Ovary (tissue), 3 donors: Measurements from ENCODE around the gene NABP1.

ENCODE experiments used
- POLR2A ChIP-seq: fragments of 450-650 bp; IDR thresholded peaks from one replicate; pipeline ENCODE4 v1.6.1; 2017; ENCODE audit warnings: antibody characterized with exemption, mild to moderate bottlenecking, moderate library complexity
- TF ChIP-seq, protein P1 (sequence below), 3 donors: fragments of 450-650 bp in 2 of 3; fragments of 200-600 bp in 1 of 3; IDR thresholded peaks; one replicate each; pipeline versions ENCODE4 v1.5.1 to v1.8.0; 2016 to 2022; ENCODE audit warnings: antibody characterized with exemption in 3 of 3, mild to moderate bottlenecking in 1 of 3
- donor health status: DM: no; HTN: no; CAD: no.

GRCh38 chr2:191638802-191639172, 39.1 kb upstream of the NABP1 start:
- TF ChIP-seq, protein P1, sequence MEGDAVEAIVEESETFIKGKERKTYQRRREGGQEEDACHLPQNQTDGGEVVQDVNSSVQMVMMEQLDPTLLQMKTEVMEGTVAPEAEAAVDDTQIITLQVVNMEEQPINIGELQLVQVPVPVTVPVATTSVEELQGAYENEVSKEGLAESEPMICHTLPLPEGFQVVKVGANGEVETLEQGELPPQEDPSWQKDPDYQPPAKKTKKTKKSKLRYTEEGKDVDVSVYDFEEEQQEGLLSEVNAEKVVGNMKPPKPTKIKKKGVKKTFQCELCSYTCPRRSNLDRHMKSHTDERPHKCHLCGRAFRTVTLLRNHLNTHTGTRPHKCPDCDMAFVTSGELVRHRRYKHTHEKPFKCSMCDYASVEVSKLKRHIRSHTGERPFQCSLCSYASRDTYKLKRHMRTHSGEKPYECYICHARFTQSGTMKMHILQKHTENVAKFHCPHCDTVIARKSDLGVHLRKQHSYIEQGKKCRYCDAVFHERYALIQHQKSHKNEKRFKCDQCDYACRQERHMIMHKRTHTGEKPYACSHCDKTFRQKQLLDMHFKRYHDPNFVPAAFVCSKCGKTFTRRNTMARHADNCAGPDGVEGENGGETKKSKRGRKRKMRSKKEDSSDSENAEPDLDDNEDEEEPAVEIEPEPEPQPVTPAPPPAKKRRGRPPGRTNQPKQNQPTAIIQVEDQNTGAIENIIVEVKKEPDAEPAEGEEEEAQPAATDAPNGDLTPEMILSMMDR (IDR thresholded peaks at IDR 0.05) = no peak
- TF ChIP-seq POLR2A = no peak
